Liver (tissue), 3 donors: Measurements from ENCODE around the gene COPG2.

Experiments
- JUND ChIP-seq, 2 donors: IDR thresholded peaks; 2 replicates each; pipeline ENCODE4 v1.6.1; 2016; ENCODE audit warnings: antibody characterized with exemption in 2 of 2
- NR2F2 ChIP-seq: IDR thresholded peaks from 2 replicates; pipeline ENCODE4 v1.6.1; 2016; ENCODE audit warnings: antibody characterized with exemption
- RAD21 ChIP-seq, 2 donors: IDR thresholded peaks; 2 replicates each; pipeline ENCODE4 v1.6.1; 2016; ENCODE audit warnings: antibody characterized with exemption in 2 of 2, mild to moderate bottlenecking in 2 of 2
- TAF1 ChIP-seq: conservative IDR thresholded peaks from 2 replicates; pipeline ENCODE4 v1.6.1; 2016; ENCODE audit warnings: antibody characterized with exemption, mild to moderate bottlenecking
- YY1 ChIP-seq: IDR thresholded peaks from 2 replicates; pipeline ENCODE4 v1.6.1; 2016; ENCODE audit warnings: antibody characterized with exemption, mild to moderate bottlenecking
- TF ChIP-seq, protein P1 (sequence below): fragments of 150-350 bp; IDR thresholded peaks from 2 replicates; pipeline ENCODE4 v1.5.1; 2017; ENCODE audit warnings: improper control_type of control experiment, low read depth, low read length; ENCODE audit not compliant: missing input control
- TF ChIP-seq, protein P2 (sequence below): IDR thresholded peaks from 2 replicates; pipeline ENCODE4 v1.6.1; 2016; ENCODE audit warnings: antibody characterized with exemption
- TF ChIP-seq, protein P3 (sequence below): IDR thresholded peaks from 2 replicates; pipeline ENCODE4 v1.6.1; 2016; ENCODE audit warnings: antibody characterized with exemption
- TF ChIP-seq, protein P4 (sequence below): IDR thresholded peaks from 2 replicates; pipeline ENCODE4 v1.6.1; 2016; ENCODE audit warnings: antibody characterized with exemption
- TF ChIP-seq, protein P5 (sequence below): IDR thresholded peaks from 2 replicates; pipeline ENCODE4 v1.6.1; 2016; ENCODE audit warnings: antibody characterized with exemption, mild to moderate bottlenecking
- donor health status: healthy.
- donor health status: healthy.

DNA sequence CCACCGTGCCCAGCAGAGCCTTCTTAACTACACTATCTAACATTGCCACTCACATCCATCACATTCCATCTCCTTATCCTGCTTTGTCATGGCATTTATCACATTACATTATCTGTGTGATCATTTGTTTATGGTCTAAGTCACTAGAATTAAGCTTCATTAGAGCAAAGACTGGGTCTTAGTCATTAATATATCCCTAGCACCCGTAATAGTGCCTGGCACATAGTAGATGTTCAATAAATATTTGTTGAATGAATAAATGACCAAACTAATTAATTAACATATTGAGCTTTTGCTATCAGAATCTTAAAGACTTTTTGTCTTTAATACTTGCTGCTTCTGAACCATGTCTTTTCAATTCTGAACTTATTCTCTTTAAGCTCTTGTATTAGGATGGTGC lies 5.9 kb upstream of the COPG2 start:
- TF ChIP-seq, protein P1, sequence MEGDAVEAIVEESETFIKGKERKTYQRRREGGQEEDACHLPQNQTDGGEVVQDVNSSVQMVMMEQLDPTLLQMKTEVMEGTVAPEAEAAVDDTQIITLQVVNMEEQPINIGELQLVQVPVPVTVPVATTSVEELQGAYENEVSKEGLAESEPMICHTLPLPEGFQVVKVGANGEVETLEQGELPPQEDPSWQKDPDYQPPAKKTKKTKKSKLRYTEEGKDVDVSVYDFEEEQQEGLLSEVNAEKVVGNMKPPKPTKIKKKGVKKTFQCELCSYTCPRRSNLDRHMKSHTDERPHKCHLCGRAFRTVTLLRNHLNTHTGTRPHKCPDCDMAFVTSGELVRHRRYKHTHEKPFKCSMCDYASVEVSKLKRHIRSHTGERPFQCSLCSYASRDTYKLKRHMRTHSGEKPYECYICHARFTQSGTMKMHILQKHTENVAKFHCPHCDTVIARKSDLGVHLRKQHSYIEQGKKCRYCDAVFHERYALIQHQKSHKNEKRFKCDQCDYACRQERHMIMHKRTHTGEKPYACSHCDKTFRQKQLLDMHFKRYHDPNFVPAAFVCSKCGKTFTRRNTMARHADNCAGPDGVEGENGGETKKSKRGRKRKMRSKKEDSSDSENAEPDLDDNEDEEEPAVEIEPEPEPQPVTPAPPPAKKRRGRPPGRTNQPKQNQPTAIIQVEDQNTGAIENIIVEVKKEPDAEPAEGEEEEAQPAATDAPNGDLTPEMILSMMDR, result no peak
- TF ChIP-seq, protein P2, sequence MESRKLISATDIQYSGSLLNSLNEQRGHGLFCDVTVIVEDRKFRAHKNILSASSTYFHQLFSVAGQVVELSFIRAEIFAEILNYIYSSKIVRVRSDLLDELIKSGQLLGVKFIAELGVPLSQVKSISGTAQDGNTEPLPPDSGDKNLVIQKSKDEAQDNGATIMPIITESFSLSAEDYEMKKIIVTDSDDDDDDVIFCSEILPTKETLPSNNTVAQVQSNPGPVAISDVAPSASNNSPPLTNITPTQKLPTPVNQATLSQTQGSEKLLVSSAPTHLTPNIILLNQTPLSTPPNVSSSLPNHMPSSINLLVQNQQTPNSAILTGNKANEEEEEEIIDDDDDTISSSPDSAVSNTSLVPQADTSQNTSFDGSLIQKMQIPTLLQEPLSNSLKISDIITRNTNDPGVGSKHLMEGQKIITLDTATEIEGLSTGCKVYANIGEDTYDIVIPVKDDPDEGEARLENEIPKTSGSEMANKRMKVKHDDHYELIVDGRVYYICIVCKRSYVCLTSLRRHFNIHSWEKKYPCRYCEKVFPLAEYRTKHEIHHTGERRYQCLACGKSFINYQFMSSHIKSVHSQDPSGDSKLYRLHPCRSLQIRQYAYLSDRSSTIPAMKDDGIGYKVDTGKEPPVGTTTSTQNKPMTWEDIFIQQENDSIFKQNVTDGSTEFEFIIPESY, result no peak
- TF ChIP-seq, protein P3, sequence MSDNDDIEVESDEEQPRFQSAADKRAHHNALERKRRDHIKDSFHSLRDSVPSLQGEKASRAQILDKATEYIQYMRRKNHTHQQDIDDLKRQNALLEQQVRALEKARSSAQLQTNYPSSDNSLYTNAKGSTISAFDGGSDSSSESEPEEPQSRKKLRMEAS, result no peak
- TF ChIP-seq, protein P4, sequence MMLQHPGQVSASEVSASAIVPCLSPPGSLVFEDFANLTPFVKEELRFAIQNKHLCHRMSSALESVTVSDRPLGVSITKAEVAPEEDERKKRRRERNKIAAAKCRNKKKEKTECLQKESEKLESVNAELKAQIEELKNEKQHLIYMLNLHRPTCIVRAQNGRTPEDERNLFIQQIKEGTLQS, result no peak
- TF ChIP-seq RAD21 (IDR thresholded peaks at IDR 0.05) (no peak), NR2F2 (no peak), TAF1 (no peak), JUND (IDR thresholded peaks at IDR 0.05) (no peak), YY1 (no peak)
- TF ChIP-seq, protein P5, sequence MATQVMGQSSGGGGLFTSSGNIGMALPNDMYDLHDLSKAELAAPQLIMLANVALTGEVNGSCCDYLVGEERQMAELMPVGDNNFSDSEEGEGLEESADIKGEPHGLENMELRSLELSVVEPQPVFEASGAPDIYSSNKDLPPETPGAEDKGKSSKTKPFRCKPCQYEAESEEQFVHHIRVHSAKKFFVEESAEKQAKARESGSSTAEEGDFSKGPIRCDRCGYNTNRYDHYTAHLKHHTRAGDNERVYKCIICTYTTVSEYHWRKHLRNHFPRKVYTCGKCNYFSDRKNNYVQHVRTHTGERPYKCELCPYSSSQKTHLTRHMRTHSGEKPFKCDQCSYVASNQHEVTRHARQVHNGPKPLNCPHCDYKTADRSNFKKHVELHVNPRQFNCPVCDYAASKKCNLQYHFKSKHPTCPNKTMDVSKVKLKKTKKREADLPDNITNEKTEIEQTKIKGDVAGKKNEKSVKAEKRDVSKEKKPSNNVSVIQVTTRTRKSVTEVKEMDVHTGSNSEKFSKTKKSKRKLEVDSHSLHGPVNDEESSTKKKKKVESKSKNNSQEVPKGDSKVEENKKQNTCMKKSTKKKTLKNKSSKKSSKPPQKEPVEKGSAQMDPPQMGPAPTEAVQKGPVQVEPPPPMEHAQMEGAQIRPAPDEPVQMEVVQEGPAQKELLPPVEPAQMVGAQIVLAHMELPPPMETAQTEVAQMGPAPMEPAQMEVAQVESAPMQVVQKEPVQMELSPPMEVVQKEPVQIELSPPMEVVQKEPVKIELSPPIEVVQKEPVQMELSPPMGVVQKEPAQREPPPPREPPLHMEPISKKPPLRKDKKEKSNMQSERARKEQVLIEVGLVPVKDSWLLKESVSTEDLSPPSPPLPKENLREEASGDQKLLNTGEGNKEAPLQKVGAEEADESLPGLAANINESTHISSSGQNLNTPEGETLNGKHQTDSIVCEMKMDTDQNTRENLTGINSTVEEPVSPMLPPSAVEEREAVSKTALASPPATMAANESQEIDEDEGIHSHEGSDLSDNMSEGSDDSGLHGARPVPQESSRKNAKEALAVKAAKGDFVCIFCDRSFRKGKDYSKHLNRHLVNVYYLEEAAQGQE, result no peak
